ENCODE data around the gene TPM1. TPM values are rescaled to one million over a fixed set of nuclear protein-coding genes. Genes with fewer than 3 reads are reported as not detected.
"Not testable (repeated sequence)": the region's sequence is repeated elsewhere in the genome, so short reads cannot be mapped to it uniquely, and the experiment has no call there.

The TPM1 gene
- total RNA-seq: 1 to 10 TPM; 9.9 TPM

GRCh38 chr15:63041974-63042876 is at the start of gene TPM1:
TSS of gene TPM1 (plus strand) at chr15:63042747. CDS start at chr15:63042830, 83 bp downstream.
- Mint-ChIP-seq H3K36me3 (no peaks in the 10 kb centered on the region), H3K27ac (no peak within 1 kb of the TSS), H3K4me3 (peak within 1 kb of the TSS; percentile 66), H3K4me1 (peaks cover 6% of the 10 kb centered on the region), H3K27me3 (peaks cover 79% of the 10 kb centered on the region), H3K9me3 (no peaks in the 10 kb centered on the region)
- POLR2A ChIA-PET: no interaction called here
- DNase-seq (peak; percentile 39), ATAC-seq (ENCODE audit: low read depth) (no peak)

GRCh38 chr15:62993066-62993465 is 49.5 kb upstream of the TPM1 start:
- no peak for ATAC-seq (ENCODE audit: low read depth)
- no peak overlapping the region for H3K27ac Mint-ChIP-seq
- no peaks in the 10 kb centered on the region for H3K36me3 Mint-ChIP-seq
- POLR2A ChIA-PET: no interaction called here
- no peaks in the 10 kb centered on the region for H3K9me3 Mint-ChIP-seq
- no peak for DNase-seq
- peaks cover 5% of the 10 kb centered on the region for H3K27me3 Mint-ChIP-seq
- no peak overlapping the region for H3K4me3 Mint-ChIP-seq
- no peaks in the 10 kb centered on the region for H3K4me1 Mint-ChIP-seq

GRCh38 chr15:62993632-62994031 is 48.9 kb upstream of the TPM1 start:
- H3K36me3 Mint-ChIP-seq; H3K4me1 Mint-ChIP-seq; ATAC-seq (ENCODE audit: low read depth); H3K4me3 Mint-ChIP-seq; H3K27me3 Mint-ChIP-seq; POLR2A ChIA-PET; H3K27ac Mint-ChIP-seq; H3K9me3 Mint-ChIP-seq; DNase-seq: not testable (repeated sequence)

- H3K27ac Mint-ChIP-seq: no peak overlapping the region
- POLR2A ChIA-PET: no interaction called here
These were observed 48.1 kb upstream of the TPM1 start for GRCh38 chr15:62994439-62994838.

GRCh38 chr15:62994975-62995681 is 47.4 kb upstream of the TPM1 start:
- DNase-seq (no peak), ATAC-seq (ENCODE audit: low read depth) (no peak)
- Mint-ChIP-seq H3K4me1 (no peaks in the 10 kb centered on the region), H3K9me3 (no peaks in the 10 kb centered on the region), H3K27ac (no peak overlapping the region), H3K4me3 (no peak overlapping the region), H3K27me3 (peaks cover 7% of the 10 kb centered on the region), H3K36me3 (no peaks in the 10 kb centered on the region)
- POLR2A ChIA-PET: no interaction called here

More at GRCh38 chr15:62994439-62994838, 48.1 kb upstream of the TPM1 start:
- no peak for ATAC-seq (ENCODE audit: low read depth)
- H3K36me3 Mint-ChIP-seq: no peaks in the 10 kb centered on the region
- no peak for DNase-seq
- H3K4me1 Mint-ChIP-seq: no peaks in the 10 kb centered on the region
- no peak overlapping the region for H3K4me3 Mint-ChIP-seq
- peaks cover 5% of the 10 kb centered on the region for H3K27me3 Mint-ChIP-seq
- no peaks in the 10 kb centered on the region for H3K9me3 Mint-ChIP-seq

GRCh38 chr15:62997441-62997840 is 45.1 kb upstream of the TPM1 start:
- no peaks in the 10 kb centered on the region for H3K4me1 Mint-ChIP-seq
- H3K36me3 Mint-ChIP-seq: no peaks in the 10 kb centered on the region
- no peak overlapping the region for H3K27ac Mint-ChIP-seq
- peaks cover 14% of the 10 kb centered on the region for H3K27me3 Mint-ChIP-seq
- H3K4me3 Mint-ChIP-seq: no peak overlapping the region
- DNase-seq: no peak
- POLR2A ChIA-PET: no interaction called here
- ATAC-seq (ENCODE audit: low read depth): no peak
- H3K9me3 Mint-ChIP-seq: no peaks in the 10 kb centered on the region

- POLR2A ChIA-PET: no interaction called here
- Mint-ChIP-seq H3K9me3 (no peaks in the 10 kb centered on the region), H3K36me3 (no peaks in the 10 kb centered on the region), H3K4me3 (no peak overlapping the region), H3K4me1 (no peaks in the 10 kb centered on the region), H3K27ac (no peak overlapping the region), H3K27me3 (peaks cover 12% of the 10 kb centered on the region)
- ATAC-seq (ENCODE audit: low read depth): no peak
- no peak for DNase-seq
These were observed 44.2 kb upstream of the TPM1 start for GRCh38 chr15:62998262-62998890.

- Mint-ChIP-seq H3K36me3 (no peaks in the 10 kb centered on the region), H3K27ac (no peak overlapping the region), H3K4me1 (no peaks in the 10 kb centered on the region), H3K9me3 (no peaks in the 10 kb centered on the region), H3K4me3 (no peak overlapping the region), H3K27me3 (peaks cover 15% of the 10 kb centered on the region)
- POLR2A ChIA-PET: no interaction called here
- DNase-seq (no peak), ATAC-seq (ENCODE audit: low read depth) (no peak)
These were observed 43.4 kb upstream of the TPM1 start for GRCh38 chr15:62999178-62999577.

- Mint-ChIP-seq H3K27me3 (peaks cover 15% of the 10 kb centered on the region), H3K27ac (no peak overlapping the region), H3K4me3 (no peak overlapping the region), H3K36me3 (no peaks in the 10 kb centered on the region), H3K4me1 (no peaks in the 10 kb centered on the region), H3K9me3 (no peaks in the 10 kb centered on the region)
- DNase-seq (no peak), ATAC-seq (ENCODE audit: low read depth) (no peak)
- POLR2A ChIA-PET: no interaction called here
These were observed 42.5 kb upstream of the TPM1 start for GRCh38 chr15:62999923-63000561.

GRCh38 chr15:63000706-63001105 is 41.8 kb upstream of the TPM1 start:
- ATAC-seq (ENCODE audit: low read depth) (no peak), DNase-seq (no peak)
- Mint-ChIP-seq H3K9me3 (no peaks in the 10 kb centered on the region), H3K4me3 (no peak overlapping the region), H3K27ac (no peak overlapping the region), H3K4me1 (no peaks in the 10 kb centered on the region), H3K36me3 (no peaks in the 10 kb centered on the region), H3K27me3 (peaks cover 15% of the 10 kb centered on the region)
- POLR2A ChIA-PET: no interaction called here

GRCh38 chr15:63004211-63004610 is 38.3 kb upstream of the TPM1 start:
- no peaks in the 10 kb centered on the region for H3K9me3 Mint-ChIP-seq
- H3K4me3 Mint-ChIP-seq: no peak overlapping the region
- POLR2A ChIA-PET: no interaction called here
- H3K27ac Mint-ChIP-seq: no peak overlapping the region
- H3K36me3 Mint-ChIP-seq: no peaks in the 10 kb centered on the region
- ATAC-seq (ENCODE audit: low read depth) (no peak), DNase-seq (no peak)
- H3K4me1 Mint-ChIP-seq: no peaks in the 10 kb centered on the region
- H3K27me3 Mint-ChIP-seq: peaks cover 13% of the 10 kb centered on the region

- no peaks in the 10 kb centered on the region for H3K9me3 Mint-ChIP-seq
- DNase-seq (no peak), ATAC-seq (ENCODE audit: low read depth) (no peak)
- H3K27ac Mint-ChIP-seq: no peak overlapping the region
- H3K36me3 Mint-ChIP-seq: no peaks in the 10 kb centered on the region
- H3K4me3 Mint-ChIP-seq: no peak overlapping the region
- POLR2A ChIA-PET: no interaction called here
- no peaks in the 10 kb centered on the region for H3K4me1 Mint-ChIP-seq
- peaks cover 12% of the 10 kb centered on the region for H3K27me3 Mint-ChIP-seq
These were observed 36.3 kb upstream of the TPM1 start for GRCh38 chr15:63006032-63006878.
